Caki2 (cell line): ENCODE results near the gene HMX1. TPM values are rescaled to one million over a fixed set of nuclear protein-coding genes. Genes with fewer than 3 reads are reported as not detected.

Experiments
- DNase-seq: peaks from one replicate; pipeline ENCODE4 v3.0.0-alpha.2; 2015; ENCODE audit warnings: low read depth
- in situ Hi-C: cut with HindIII; loops from 2 replicates; pipeline ENCODE4 v1.10.0; 2016; ENCODE audit warnings: low sequenced_read_pairs, low pct_unique_long_range_greater_than_20kb, mixed read lengths
- total RNA-seq: library from RNA; depleted of rRNA; stranded (reverse); fragments of >200 nt; shearing (Covaris generic); gene quantifications from 2 replicates; pipeline ENCODE4 v1.2.3, GENCODE V29; 2014; ENCODE audit warnings: low replicate concordance

HMX1 gene
- total RNA-seq, 1 experiment from 2014 or later = not detected

DNA sequence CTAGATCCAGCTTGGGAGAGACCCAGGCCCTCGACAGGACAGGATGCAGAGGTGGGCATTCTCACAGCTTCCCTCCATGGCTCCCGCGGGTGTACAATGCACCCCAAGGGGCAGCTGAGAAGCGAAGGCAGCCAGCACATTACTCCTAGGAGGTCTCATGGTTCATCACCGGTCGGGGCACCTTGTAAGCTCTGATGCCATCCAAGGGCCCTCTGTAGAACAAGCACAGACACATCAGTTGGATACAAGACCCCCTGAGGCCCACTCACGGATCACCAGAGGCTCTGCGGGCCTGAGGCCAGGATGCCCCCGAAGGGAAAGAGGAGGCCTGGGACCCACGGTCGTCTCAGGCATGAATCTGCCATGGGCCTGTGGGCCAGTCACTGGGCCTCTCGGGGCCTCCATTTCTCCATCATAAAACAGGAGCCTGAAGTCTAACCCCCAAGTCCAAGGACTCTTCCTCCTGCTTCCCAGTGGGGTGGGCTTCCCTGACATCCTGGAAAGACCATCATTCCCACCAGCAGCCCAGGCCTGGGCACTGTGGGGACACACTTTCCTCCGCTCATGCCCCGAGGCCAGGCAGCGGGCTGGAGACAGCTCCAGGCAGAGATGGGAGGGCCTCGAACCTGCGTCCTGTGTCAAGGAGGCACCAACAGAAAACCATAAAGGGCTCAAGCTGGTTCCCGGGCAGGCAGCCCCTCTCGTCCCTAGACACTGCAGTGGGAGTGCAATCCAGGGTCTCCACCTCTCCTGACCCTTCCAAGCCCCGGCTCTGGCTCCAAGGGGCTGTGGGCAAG lies 20.1 kb downstream of the HMX1 start:
- in situ Hi-C loops = no loop called here
- no peak for DNase-seq

DNA sequence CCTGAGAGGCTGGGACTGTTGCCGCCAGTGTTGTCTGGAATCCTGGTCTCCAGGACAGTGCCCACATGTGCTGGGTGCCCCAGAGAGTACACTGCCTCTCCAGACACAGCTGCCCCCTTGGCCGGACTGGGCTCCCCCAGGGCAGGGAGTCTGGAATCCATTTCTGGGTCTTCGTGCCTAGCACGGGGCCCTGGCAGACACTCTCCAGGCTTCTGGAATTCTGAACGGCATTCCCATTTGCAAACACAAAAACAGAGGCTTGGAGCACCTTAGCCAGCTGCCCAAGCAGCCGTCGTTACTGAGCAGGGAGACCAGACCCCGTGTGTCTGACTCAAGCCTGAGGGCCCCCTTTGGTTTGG lies 20.8 kb downstream of the HMX1 start:
- no peak for DNase-seq
- in situ Hi-C loops = no loop called here

DNA sequence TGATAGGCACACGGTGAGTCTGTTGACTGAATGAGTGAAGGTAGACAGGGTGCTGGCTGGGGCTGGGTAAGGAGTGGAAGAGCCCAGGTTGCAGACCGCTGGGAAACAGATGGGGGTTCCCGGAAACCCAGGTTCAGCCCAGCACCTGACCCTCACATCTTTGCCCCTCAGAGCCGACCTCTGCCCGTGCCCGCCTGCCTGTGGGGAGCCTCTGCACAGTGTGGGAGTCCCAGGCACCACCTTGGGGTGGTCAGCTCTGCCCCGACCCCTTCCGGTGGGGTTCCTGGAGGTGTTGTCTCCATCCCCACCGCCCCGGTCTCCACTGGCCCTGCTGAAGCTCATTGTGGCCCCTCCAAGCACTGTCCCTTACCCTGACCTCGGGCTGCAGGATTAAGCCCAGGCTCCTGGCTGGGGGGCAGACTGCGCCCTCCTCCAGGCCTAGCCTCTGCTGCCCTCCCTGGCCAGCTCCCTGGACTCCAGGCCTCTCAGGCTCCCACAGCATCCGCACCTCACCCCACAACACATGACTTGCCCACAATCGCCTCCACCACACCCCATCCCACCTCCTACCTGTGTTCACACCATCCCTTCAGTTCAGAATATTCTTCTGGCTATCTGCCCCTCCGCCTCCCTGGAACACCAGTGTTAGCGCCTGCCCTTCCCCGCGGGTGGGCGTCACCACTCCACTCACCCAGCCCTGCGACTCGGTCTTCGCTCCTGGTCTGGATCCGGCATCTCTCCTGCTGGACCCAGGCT lies 21.4 kb downstream of the HMX1 start:
- in situ Hi-C loops = no loop called here

GRCh38 chr4:8849266-8850073 lies 22.2 kb downstream of the HMX1 start:
- in situ Hi-C loops = no loop called here
- DNase-seq = no peak

More for the DNA sequence above, 21.4 kb downstream of the HMX1 start:
- no peak for DNase-seq

DNA sequence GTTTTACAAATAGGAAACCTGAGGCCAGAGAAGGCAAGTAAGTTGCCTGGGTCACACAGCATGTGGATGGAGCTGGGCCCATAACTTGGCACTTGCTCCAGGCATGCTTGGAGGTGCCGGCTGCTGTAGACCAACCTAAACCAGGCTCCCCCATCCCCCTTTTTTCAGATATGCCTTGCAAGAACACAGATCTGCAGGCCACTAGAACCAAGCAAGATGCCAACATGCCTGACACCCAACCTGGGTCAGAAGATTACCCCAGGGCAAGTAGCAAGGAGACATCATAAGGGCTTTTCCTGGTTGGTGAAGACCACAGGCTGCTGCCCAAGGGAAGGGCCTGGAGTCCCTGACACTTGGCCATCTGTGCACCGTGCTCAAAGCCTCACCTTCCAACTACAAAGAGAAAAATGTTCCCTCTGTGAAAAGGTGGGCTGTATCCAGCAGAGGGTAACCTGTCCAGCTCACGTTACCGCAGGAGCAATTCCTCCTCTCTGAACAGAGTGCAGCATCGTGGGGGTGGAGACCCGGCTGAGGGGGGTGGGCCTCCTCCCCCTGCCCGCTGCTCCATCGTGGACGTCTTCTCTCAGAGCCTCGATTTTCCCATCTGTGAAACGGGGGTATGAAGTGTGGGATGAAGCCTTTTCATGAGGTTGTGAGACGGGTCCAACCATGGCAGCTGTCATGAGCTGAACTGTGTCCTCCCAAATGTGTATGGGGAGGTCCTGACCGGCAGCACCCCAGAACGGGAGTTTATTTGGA lies 23.0 kb downstream of the HMX1 start:
- in situ Hi-C loops = no loop called here
- no peak for DNase-seq

DNA sequence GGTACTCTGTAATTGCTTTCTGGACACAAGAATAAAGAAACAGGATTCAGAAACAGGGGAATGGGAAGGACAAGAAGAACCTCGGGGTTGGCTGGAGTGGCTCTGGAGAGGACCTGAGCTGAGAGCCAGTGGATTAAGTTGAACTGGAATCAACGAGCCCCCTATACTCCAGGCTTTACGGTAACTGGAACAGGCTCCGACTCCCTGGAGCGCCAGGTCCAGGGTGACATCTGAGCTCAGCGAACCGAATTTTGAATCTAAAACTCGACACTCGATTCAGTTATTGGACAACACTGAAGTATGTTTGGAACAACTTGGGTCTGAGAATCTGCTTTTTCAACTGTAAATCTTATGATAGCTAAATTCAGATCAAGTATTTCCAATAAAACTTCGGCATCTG lies 23.9 kb downstream of the HMX1 start:
- in situ Hi-C loops = no loop called here
- DNase-seq = no peak

DNA sequence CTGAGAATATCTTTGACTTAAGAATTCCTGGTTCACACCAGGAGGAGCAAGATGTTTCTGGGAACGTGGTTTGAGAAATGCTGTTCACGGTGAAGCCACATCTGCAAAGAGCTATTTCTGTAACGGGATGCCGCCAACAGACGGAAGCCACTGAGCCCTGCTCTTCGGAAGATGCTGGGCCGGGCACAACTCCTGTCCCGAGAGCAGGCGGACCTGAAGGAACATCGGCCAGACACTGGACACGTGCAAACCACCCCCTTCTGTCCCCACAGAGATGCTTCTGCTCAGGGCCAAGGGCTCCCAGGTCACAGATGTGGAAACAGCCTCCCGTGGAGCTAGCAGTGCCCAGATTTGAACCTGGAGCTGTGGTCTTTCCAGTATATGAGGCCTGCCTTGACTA lies 24.3 kb downstream of the HMX1 start:
- DNase-seq = no peak
- in situ Hi-C loops = no loop called here

DNA sequence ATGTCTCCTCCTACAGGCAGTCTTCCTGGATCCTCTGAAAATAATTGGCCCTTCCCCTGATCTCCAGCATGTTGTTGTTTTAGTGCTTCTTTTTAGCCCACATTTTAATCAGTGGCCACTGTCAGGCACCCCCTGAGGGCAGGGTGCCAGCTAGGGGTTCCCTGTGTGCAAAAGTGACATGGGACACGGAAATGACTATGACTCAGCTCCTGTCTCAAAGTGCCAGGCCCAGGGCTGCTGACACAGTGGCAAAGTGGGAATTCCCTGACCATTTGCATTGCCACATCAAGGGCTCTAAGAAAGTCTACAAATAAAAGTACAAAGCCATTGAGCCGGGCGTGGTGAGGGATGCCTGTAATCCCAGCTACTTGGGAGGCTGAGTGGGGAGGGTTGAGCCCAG lies 24.8 kb downstream of the HMX1 start:
- no peak for DNase-seq
- in situ Hi-C loops = no loop called here

- no peak for DNase-seq
- in situ Hi-C loops = no loop called here
Observed at GRCh38 chr4:8846046-8846720, 25.5 kb downstream of the HMX1 start.

GRCh38 chr4:8844976-8845690 lies 26.5 kb downstream of the HMX1 start:
- in situ Hi-C loops = no loop called here
- no peak for DNase-seq

DNA sequence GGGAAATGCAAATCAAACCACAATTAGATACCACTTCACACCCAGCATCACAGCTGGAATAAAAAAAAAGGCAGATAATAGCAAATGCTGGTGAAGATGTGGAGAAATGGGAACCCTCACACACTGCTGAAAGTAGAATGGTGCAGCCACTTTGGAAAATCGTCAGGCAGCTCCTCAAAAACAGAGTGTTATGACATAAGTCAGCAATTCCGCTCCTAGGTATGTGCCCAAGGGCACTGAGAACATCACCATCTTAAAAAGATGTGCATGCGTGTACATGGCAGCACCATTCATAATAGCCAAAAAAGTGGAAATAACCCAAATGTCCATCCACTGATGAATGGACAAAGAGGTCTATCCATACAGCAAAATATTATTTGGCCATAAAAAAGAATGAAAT lies 28.0 kb downstream of the HMX1 start:
- DNase-seq = no peak
- in situ Hi-C loops = no loop called here

DNA sequence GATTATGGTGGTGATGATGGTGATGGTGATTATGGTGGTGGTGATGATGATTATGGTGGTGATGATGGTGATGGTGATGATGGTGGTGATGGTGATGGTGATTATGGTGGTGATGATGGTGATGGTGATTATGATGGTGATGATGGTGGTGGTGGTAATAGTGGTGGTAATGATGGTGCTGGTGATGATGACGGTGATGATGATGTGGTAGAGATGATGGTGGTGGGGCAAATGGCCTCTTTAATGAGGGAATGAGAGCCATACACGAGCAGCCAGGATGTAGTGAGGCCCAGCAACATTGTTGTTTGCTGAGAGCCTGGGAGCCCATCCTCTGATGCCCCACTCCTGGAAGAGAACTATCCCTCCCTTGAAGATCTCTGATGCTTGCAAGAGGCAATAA lies 29.0 kb downstream of the HMX1 start:
- no peak for DNase-seq
- in situ Hi-C loops = no loop called here

DNA sequence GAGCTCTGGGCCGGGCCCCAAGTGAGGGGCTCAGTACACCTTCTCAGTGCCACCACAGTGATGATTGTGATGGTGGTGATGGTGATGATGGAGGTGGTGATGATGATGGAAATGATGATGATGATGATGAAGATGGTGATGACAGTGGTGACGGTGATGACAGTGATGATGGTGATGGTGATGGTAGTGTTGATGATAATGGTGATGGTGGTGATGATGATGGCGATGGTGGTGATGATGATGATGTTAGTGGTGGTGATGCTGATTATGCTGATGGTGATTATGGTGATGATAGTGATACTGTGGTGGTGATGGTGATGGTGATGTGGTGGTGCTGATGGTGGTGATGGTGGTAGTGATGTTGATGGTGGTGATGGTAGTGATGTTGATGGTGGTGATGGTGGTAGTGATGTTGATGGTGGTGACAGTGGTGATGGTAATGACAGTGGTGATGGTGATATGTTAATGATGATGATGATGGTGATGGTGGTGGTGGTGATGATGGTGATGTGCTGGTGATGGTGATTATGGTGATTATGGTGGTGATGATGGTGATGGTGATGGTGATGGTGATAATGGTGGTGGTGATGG lies 29.9 kb downstream of the HMX1 start:
- in situ Hi-C loops = no loop called here
- DNase-seq = no peak

DNA sequence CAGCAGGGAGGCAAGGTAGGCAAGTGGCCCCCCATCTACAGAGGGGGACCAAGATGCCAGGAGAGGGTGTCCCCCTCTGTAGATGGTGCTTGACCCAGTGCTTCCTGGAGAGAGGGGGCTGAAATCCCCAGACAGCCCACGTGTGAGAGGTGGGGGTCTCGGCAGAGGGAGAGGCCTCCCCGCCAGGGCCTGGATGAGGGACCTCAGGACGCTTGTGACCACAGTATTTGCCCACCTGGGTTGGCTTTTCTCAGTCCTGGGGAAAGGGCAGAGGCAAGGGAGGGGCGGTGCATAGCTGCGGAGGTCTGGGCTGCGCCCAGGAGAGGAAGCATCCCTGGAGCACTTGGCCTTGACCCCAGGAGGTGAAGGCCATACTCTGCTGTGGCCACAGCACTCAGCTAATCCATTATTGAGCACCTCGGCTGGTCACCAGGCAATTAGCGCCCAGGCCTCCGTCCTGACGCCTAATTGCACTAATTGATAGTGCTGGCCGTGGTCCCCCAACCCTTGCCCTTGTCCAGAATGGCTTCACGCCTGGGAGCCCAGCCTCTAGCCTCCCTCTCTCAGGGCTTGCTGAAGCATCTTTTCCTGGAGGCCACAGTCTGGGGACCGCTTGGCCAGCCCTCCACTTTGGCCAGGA lies 30.7 kb downstream of the HMX1 start:
- in situ Hi-C loops = no loop called here
- DNase-seq = no peak

GRCh38 chr4:8840006-8840793 lies 31.4 kb downstream of the HMX1 start:
- DNase-seq = no peak
- in situ Hi-C loops = no loop called here

GRCh38 chr4:8838961-8839431 lies 32.6 kb downstream of the HMX1 start:
- in situ Hi-C loops = no loop called here

More at GRCh38 chr4:8838961-8839431, 32.6 kb downstream of the HMX1 start:
- no peak for DNase-seq
